Suppressor macrophage treated with lipopolysaccharide for 1 hour (primary cell): ENCODE data around the gene KRT222.
A peak's percentile ranks its signal among the peaks of the same experiment; 100 is the strongest.

Source experiments
- DNase-seq, 3 donors: peaks; one replicate each; pipeline ENCODE4 v3.0.0-alpha.2; 2020 to 2022

Gene KRT222

DNA sequence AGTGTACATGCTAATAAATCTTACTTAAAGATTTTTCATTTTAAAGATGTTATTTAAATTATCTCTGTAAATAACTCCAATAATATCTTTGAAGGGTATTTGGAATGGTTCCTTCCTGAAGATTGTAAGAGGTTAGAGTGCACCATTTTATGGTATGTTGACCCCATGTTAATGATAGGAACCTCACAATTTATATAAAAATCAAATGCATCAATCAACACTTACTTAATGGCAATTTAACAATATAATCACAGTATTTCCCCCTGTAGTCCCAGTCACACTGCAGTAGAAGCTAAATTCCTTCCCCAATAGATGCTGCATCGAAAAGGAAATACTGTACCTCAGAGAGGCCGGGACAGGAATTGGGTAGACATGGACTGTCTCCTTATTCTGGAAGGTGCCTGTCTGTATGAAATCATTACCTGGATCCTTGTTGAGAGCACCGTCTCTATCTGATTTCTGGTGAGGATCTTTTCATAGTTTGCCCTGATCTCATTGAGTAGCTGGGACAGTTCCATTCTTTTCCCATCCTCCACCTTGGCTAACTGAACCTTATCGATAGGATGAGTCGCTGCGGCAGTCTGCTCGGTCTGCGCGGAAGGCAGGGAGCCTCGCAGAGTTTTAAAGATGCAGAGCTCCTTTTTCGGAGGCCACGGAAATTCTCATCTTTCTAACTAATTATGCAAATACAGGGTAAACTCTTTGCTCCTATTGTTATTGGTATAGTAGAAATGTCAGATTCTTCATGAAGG lies at the start of gene KRT222:
Gene KRT222 (minus strand): TSS at position 596 of the 752 bp plus-strand sequence. CDS start 78 bp downstream, at position 518.
- no peak for DNase-seq

GRCh38 chr17:40714473-40714872 lies 49.5 kb upstream of the KRT222 start:
- DNase-seq: no peak

DNA sequence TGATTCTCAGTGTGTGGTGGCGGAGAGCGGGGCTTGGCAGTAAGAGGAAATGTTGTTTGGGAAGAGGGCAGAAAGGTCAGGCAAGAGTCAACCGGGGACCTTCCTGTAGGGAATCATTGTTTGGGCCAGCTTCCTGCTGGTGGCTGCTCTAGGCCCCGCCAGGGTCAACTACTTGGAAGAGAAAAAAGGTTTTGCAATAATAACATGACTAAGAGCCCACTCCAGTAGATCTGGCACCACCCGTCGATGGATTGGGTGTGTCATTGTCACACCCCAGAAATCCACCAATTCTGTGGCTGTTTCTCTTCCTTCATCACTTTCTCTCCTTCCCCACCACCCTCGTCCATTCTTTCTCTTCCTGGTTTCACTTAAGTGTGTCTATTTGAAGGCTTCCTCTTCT lies 42.8 kb upstream of the KRT222 start:
- DNase-seq: peak; percentile 45 to 64 (median 54)

DNA sequence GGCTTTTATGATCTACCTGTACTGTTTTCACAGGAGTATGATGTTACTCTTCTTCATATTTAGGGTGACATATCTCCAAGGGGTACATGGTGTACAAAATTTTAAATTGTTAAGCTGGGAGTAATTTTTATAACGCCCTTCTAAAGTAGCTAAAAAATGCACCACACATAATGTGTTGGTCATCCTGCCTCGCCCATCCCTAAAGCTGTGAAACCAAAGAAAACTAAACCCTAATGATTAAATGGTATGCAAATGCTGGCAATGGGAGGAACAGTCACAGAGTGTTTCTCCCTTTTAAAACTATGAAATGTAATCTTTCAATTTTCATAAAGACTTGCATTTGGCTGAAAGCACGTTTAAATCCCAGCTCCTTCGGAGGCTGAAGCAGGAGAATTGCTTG lies 40.6 kb upstream of the KRT222 start:
- no peak for DNase-seq

DNA sequence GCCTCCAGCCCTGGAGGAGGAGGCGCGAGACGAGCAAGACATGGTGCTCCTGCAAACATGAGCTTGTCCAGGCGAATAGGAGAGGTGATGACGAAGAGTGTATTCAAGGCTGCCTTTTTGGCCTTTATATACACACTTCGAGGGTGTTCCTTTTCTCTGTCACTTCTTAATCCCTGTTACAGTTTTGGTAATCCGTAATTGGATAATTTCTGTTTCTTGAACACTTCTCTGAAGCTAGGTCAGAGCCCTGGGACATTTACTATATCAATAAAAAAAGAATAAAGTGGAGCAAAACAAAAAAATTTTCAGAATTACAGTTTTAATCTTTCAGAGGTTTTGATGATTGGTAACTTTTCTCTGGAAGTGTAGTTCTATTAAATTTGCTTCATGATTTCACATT lies 38.7 kb upstream of the KRT222 start, which contains the start of gene KRT24:
Gene KRT24 (minus strand): TSS at position 101 of the 400 bp plus-strand sequence. CDS start 59 bp downstream, at position 42.
- no peak for DNase-seq

- DNase-seq: no peak
These were observed 37.3 kb upstream of the KRT222 start for GRCh38 chr17:40702271-40702670.

- no peak for DNase-seq
These were observed 34.9 kb upstream of the KRT222 start for GRCh38 chr17:40699853-40700252.

GRCh38 chr17:40699371-40699770 lies 34.4 kb upstream of the KRT222 start:
- DNase-seq: no peak

DNA sequence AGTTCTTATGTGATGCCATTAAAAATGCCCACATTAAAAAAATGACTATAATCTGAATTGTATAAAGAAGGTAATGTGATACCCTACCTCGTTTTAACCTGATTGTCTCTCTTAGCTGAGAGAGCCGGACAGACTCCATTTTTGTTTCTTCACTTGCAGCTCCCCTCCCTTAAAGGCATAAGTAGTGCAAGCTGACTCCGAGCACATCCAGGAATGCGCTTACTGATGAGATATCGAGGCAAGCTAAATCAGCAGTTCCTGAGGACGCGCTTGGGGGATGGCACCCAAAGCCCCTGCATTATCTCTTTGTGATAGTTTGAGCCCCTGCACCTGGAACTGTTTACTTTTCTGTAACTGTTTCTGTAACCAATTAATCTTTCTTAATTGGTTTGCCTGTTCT lies 32.3 kb upstream of the KRT222 start:
- DNase-seq: no peak

GRCh38 chr17:40696651-40697072 lies 31.7 kb upstream of the KRT222 start:
- DNase-seq: no peak

DNA sequence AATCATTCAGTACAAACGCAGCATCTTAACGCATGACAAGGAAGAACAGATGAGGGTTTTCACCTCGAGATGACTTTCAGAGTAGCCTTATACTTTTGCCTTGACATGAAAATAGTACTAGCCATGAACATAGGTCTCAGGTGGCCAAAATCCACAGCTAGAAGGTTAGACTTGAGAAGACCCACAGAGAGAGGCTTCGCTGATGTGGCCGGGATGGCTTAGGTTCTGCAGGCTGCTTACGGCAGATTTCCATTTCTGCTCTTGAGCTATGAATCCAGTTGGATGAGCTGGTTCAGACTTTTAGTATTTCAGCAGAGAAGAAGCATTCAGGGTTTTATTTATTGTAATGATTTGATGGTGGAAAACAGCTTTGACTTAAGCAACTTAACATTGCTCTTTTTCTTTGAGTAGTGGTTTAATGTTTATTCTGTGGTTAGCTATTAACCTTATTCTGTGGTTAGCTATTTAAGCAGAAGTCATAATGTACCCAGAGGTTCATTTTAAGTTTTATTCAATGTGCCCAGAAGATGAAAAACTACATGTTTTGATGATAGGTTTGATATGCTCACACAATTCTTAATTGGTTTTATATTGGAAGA lies 31.0 kb upstream of the KRT222 start:
- DNase-seq: no peak

- no peak for DNase-seq
These were observed 29.6 kb upstream of the KRT222 start for GRCh38 chr17:40694584-40694983.

DNA sequence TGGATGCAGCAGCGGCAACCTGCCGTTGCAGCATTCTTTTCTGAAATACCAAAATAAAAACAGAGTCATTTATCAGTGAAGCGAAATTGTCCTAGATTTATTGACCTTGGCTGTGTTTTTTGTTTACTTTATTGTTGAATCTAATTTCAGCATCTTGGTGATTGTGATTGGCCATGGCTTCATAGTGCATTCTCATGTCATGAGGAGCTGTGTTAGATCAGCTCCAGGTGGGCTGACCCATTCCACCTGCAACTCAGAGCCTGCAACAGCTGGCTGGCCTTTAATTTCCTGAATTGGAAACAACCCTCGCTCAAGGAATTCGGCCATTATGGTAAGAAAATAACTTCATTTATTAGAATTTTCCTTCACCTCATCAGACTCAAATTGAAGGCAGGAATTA lies 22.1 kb upstream of the KRT222 start:
- DNase-seq: no peak

- DNase-seq: no peak
These were observed 21.2 kb upstream of the KRT222 start for GRCh38 chr17:40686192-40686591.

- DNase-seq: no peak
These were observed 16.0 kb upstream of the KRT222 start for GRCh38 chr17:40680998-40681397.

GRCh38 chr17:40679523-40679907 lies 14.5 kb upstream of the KRT222 start:
- no peak for DNase-seq

DNA sequence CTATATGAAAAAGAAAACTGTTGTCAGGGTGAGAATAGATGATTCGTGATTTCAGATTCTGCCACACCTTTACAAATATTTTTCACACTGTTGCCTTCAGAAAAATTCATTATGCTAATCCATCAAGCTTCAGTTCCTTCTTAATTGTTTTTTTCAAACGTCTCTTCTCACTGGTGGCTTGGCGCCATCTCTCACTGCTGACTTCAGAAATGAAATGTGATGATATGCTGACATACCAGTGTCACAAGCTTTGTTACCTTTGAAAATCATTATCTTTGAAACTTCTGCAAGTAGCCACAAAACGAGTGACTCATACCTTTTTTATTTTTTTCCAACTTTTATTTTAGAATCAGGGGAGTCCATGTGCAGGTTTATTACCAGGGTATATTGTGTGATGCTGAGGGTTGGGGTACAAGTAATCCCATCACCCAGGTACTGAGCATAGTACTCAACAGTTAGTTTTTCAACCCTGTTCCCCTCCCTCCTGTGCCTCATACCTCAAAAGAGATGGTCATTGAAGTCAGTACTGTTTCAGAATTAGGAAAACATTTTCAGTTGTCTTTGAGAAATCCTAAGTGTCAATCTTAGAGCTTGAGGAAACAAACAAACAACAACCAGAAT lies 14.0 kb upstream of the KRT222 start:
- DNase-seq: no peak

DNA sequence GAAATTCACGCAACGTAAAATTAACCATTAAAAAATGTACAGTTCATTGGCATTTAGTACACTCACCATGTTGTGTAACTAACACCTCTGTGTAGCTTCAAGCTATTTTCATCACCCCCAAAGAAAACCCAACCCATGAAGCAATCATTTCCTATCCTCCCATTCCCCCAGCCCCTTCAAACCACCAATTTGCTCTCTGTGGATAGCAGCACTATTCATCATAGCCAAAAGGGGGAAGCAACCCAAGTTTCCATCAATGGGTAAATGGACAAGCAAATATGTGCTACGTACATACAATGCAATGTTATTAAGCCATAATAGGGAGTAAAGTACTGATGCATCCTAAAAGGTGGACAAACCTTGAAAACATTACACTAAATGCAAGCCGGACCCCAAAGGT lies 10.9 kb upstream of the KRT222 start:
- peak in 2 of 3 donors; percentile 1 to 10 for DNase-seq

- DNase-seq: no peak
These were observed 7.7 kb upstream of the KRT222 start for GRCh38 chr17:40672654-40673053.

DNA sequence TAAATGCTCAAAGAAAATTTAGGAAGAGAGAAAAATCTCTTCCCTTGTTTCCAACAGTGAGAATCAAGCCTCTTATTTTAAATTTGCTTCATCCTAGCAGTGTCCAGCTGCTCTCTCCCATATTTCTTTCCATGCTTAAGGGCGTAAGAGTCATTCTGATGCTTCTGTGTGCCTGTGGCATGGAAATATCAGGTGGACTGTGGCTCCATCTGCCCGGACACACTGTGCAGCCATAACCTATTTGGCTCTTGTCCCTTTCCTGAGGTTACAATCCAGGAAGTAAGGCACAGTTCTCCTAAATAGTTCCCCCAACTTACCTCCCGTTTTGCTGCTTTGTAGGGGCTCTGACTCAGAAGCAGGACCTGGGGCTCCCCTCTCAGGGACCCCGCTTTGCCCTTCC lies 6.3 kb upstream of the KRT222 start:
- DNase-seq: no peak

- DNase-seq: no peak
These were observed 1.4 kb upstream of the KRT222 start for GRCh38 chr17:40666331-40666730.

GRCh38 chr17:40663252-40663651 lies 1.7 kb downstream of the KRT222 start:
- DNase-seq: no peak

- no peak for DNase-seq
These were observed 5.1 kb downstream of the KRT222 start for GRCh38 chr17:40659911-40660310.

GRCh38 chr17:40658396-40658795 lies 6.6 kb downstream of the KRT222 start:
- no peak for DNase-seq
